ENCODE measurements around the gene TRIM41. TPM values are rescaled to one million over a fixed set of nuclear protein-coding genes. Genes with fewer than 3 reads are reported as not detected.

TRIM41 gene
- total RNA-seq, 2 donors from 2014 or later = 22.2 to 41.1 TPM

- no peak for TF ChIP-seq CTCF (IDR thresholded peaks at IDR 0.05)
- DNase-seq = no peak
- no peaks in the 10 kb centered on the region for H3K36me3 ChIP-seq
- intact Hi-C loops (cut with DNase I) = no loop called here
- no peaks in the 10 kb centered on the region for H3K27me3 ChIP-seq
- H3K4me3 ChIP-seq = no peak overlapping the region
- H3K27ac ChIP-seq = no peak overlapping the region
- no peak overlapping the region for H3K9ac ChIP-seq (ENCODE audit: low read depth in 2 of 2, low read length in 2 of 2)
- H3K9me3 ChIP-seq = no peaks in the 10 kb centered on the region
- H3K4me1 ChIP-seq = no peaks in the 10 kb centered on the region
These were observed 28.4 kb upstream of the TRIM41 start for GRCh38 chr5:181194489-181195248.

- TF ChIP-seq CTCF (IDR thresholded peaks at IDR 0.05) = no peak
- Histone ChIP-seq H3K4me3 (no peak overlapping the region), H3K36me3 (no peaks in the 10 kb centered on the region), H3K4me1 (no peaks in the 10 kb centered on the region), H3K27me3 (no peaks in the 10 kb centered on the region), H3K9me3 (no peaks in the 10 kb centered on the region), H3K27ac (no peak overlapping the region), H3K9ac (ENCODE audit: low read depth in 2 of 2, low read length in 2 of 2) (no peak overlapping the region)
- no peak for DNase-seq
- intact Hi-C loops (cut with DNase I) = no loop called here
These were observed 27.8 kb upstream of the TRIM41 start for GRCh38 chr5:181195249-181195761.

- no peak overlapping the region for H3K4me3 ChIP-seq
- TF ChIP-seq CTCF (IDR thresholded peaks at IDR 0.05) = no peak
- H3K9ac ChIP-seq (ENCODE audit: low read depth in 2 of 2, low read length in 2 of 2) = no peak overlapping the region
- H3K27ac ChIP-seq = no peak overlapping the region
- no peak for DNase-seq
- H3K9me3 ChIP-seq = no peaks in the 10 kb centered on the region
- intact Hi-C loops (cut with DNase I) = no loop called here
- no peaks in the 10 kb centered on the region for H3K36me3 ChIP-seq
- no peaks in the 10 kb centered on the region for H3K4me1 ChIP-seq
- H3K27me3 ChIP-seq = no peaks in the 10 kb centered on the region
These were observed 25.6 kb upstream of the TRIM41 start for GRCh38 chr5:181197326-181197951.

GRCh38 chr5:181198106-181198685 lies 24.9 kb upstream of the TRIM41 start:
- no peak for DNase-seq
- intact Hi-C loops (cut with DNase I) = no loop called here
- no peak overlapping the region for H3K4me3 ChIP-seq
- no peaks in the 10 kb centered on the region for H3K9me3 ChIP-seq
- no peak for TF ChIP-seq CTCF (IDR thresholded peaks at IDR 0.05)
- H3K27ac ChIP-seq = no peak overlapping the region
- H3K9ac ChIP-seq (ENCODE audit: low read depth in 2 of 2, low read length in 2 of 2) = no peak overlapping the region
- no peaks in the 10 kb centered on the region for H3K4me1 ChIP-seq
- no peaks in the 10 kb centered on the region for H3K27me3 ChIP-seq
- no peaks in the 10 kb centered on the region for H3K36me3 ChIP-seq

GRCh38 chr5:181198905-181199519 lies 24.1 kb upstream of the TRIM41 start:
- Histone ChIP-seq H3K27me3 (no peaks in the 10 kb centered on the region), H3K27ac (no peak overlapping the region)

More at GRCh38 chr5:181198905-181199519, 24.1 kb upstream of the TRIM41 start:
- no peak for TF ChIP-seq CTCF (IDR thresholded peaks at IDR 0.05)
- H3K9ac ChIP-seq (ENCODE audit: low read depth in 2 of 2, low read length in 2 of 2) = no peak overlapping the region
- peaks cover 5% of the 10 kb centered on the region for H3K4me1 ChIP-seq
- H3K9me3 ChIP-seq = no peaks in the 10 kb centered on the region
- intact Hi-C loops (cut with DNase I) = no loop called here
- DNase-seq = no peak
- no peak overlapping the region for H3K4me3 ChIP-seq
- H3K36me3 ChIP-seq = no peaks in the 10 kb centered on the region

All from colonic mucosa (tissue), 4 donors.